WTC11 (cell line): ENCODE results near the gene LAMA2. TPM values are rescaled to one million over a fixed set of nuclear protein-coding genes. Genes with fewer than 3 reads are reported as not detected.

Source experiments
- ATAC-seq: fragments of 200-7000 bp; cut with Tn5 transposase; 2 replicates; pipeline ENCODE4 v1.10.0; 2021; ENCODE audit warnings: mild to moderate bottlenecking, moderate library complexity
- CTCF ChIA-PET: fragments of 300-600 bp; sonication (Branson Sonifier 250); formaldehyde crosslinking; loops from one replicate; lab custom pipeline; 2021; ENCODE audit warnings: antibody characterized with exemption; lab: Charles Lee
- POLR2A ChIA-PET: fragments of 350-600 bp; sonication (Branson Sonifier 250); formaldehyde crosslinking; loops from one replicate; lab custom pipeline; 2021; ENCODE audit warnings: antibody characterized with exemption; lab: Charles Lee
- DNase-seq: peaks from one replicate; pipeline ENCODE4 v3.0.0; 2021; ENCODE audit warnings: low spot score
- H3K27ac Mint-ChIP-seq: 2 replicates; pipeline ENCODE4 v1.8.0; 2021; ENCODE audit warnings: mixed read lengths
- H3K27me3 Mint-ChIP-seq: 2 replicates; pipeline ENCODE4 v1.8.0; 2021; ENCODE audit warnings: low read depth, mild to moderate bottlenecking, moderate library complexity, mixed read lengths
- H3K36me3 Mint-ChIP-seq: 2 replicates; pipeline ENCODE4 v1.8.0; 2021; ENCODE audit warnings: mixed read lengths
- H3K4me1 Mint-ChIP-seq: 2 replicates; pipeline ENCODE4 v1.8.0; 2022; ENCODE audit warnings: mixed read lengths
- H3K4me3 Mint-ChIP-seq: 2 replicates; pipeline ENCODE4 v1.8.0; 2021; ENCODE audit warnings: mild to moderate bottlenecking, moderate library complexity, mixed read lengths
- H3K9me3 Mint-ChIP-seq: 2 replicates; pipeline ENCODE4 v1.8.0; 2021; ENCODE audit warnings: mixed read lengths
- ATF1 ChIP-seq: sonication (generic); formaldehyde crosslinking; IDR thresholded peaks from 2 replicates; pipeline ENCODE4 v1.8.1; 2023; ENCODE audit warnings: mild to moderate bottlenecking, moderate library complexity, missing genetic modification reagents
- CREM ChIP-seq: sonication (generic); formaldehyde crosslinking; IDR thresholded peaks from 2 replicates; pipeline ENCODE4 v1.8.1; 2022; ENCODE audit warnings: mild to moderate bottlenecking, missing genetic modification reagents, moderate library complexity
- ELF4 ChIP-seq: sonication (generic); formaldehyde crosslinking; IDR thresholded peaks from 2 replicates; pipeline ENCODE4 v1.8.1; 2022; ENCODE audit warnings: low read depth, mild to moderate bottlenecking, moderate library complexity, missing genetic modification reagents
- ERG ChIP-seq: fragments of 250-450 bp; sonication (Bioruptor Pico); IDR thresholded peaks from 2 replicates; pipeline ENCODE4 v1.8.0; 2021; ENCODE audit warnings: mild to moderate bottlenecking
- IRF1 ChIP-seq: sonication (generic); formaldehyde crosslinking; IDR thresholded peaks from 2 replicates; pipeline ENCODE4 v1.8.0; 2023; ENCODE audit warnings: missing genetic modification reagents
- JAZF1 ChIP-seq: fragments of 250-450 bp; sonication (Bioruptor Pico); IDR thresholded peaks from 2 replicates; pipeline ENCODE4 v1.9.0; 2021; ENCODE audit warnings: moderate library complexity, mild to moderate bottlenecking, inconsistent platforms
- MLX ChIP-seq: sonication (generic); formaldehyde crosslinking; IDR thresholded peaks from 2 replicates; pipeline ENCODE4 v1.8.1; 2023; ENCODE audit warnings: mild to moderate bottlenecking, missing genetic modification reagents, moderate library complexity
- MXD4 ChIP-seq: fragments of 250-450 bp; sonication (Bioruptor Pico); IDR thresholded peaks from 2 replicates; pipeline ENCODE4 v1.8.0; 2021; ENCODE audit warnings: mild to moderate bottlenecking, moderate library complexity, borderline replicate concordance
- NFATC4 ChIP-seq: fragments of 250-450 bp; sonication (Bioruptor Pico); IDR thresholded peaks from 2 replicates; pipeline ENCODE4 v1.9.0; 2021; ENCODE audit warnings: mild to moderate bottlenecking
- RORB ChIP-seq: fragments of 250-450 bp; sonication (Bioruptor Pico); IDR thresholded peaks from 2 replicates; pipeline ENCODE4 v1.9.0; 2021; ENCODE audit warnings: mild to moderate bottlenecking
- SMAD3 ChIP-seq: sonication (generic); formaldehyde crosslinking; IDR thresholded peaks from 2 replicates; pipeline ENCODE4 v1.8.0; 2022; ENCODE audit warnings: missing genetic modification reagents, mild to moderate bottlenecking, borderline replicate concordance
- SP1 ChIP-seq: sonication (generic); formaldehyde crosslinking; conservative IDR thresholded peaks from 2 replicates; pipeline ENCODE4 v1.8.1; 2022; ENCODE audit warnings: missing genetic modification reagents
- ZBTB21 ChIP-seq: sonication (generic); formaldehyde crosslinking; IDR thresholded peaks from 2 replicates; pipeline ENCODE4 v1.8.1; 2023; ENCODE audit warnings: mild to moderate bottlenecking, missing genetic modification reagents, borderline replicate concordance
- ZNF281 ChIP-seq: sonication (generic); formaldehyde crosslinking; IDR thresholded peaks from 2 replicates; pipeline ENCODE4 v1.8.0; 2023; ENCODE audit warnings: mild to moderate bottlenecking, missing genetic modification reagents
- ZNF671 ChIP-seq: fragments of 250-450 bp; sonication (Bioruptor Pico); IDR thresholded peaks from 2 replicates; pipeline ENCODE4 v1.8.0; 2021; ENCODE audit warnings: mild to moderate bottlenecking
- total RNA-seq: library from RNA; stranded (reverse); gene quantifications from 3 replicates; pipeline ENCODE4 v1.2.3, GENCODE V29; 2021
- TF ChIP-seq, protein P1 (sequence below): sonication (generic); formaldehyde crosslinking; IDR thresholded peaks from 2 replicates; pipeline ENCODE4 v1.8.0; 2022; ENCODE audit warnings: mild to moderate bottlenecking, missing genetic modification reagents
- TF ChIP-seq, protein P2 (sequence below): fragments of 250-450 bp; sonication (Bioruptor Pico); IDR thresholded peaks from 2 replicates; pipeline ENCODE4 v1.9.0; 2021; ENCODE audit warnings: mild to moderate bottlenecking, borderline replicate concordance

Gene LAMA2
- total RNA-seq, 1 experiment from 2014 or later, result 6.6 TPM

DNA sequence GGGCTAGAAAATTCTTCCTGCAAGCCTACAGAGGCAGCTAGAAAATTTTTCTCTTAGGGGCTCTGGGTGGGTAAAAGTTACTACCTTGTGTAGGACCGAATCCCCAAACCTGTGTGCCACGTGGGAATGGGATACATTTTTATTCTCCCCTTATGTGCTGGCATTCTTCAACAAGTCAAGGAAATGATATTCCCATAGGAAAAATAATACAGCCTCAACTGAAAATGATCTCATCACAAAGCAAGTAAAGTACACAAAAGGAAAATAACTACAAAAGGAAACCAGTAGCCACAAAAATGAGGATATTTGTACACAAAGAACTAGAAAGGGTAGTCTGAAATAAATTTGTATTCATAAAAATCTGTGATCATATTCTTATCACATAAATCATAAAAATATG is 298.1 kb downstream of the LAMA2 start (continued):
- TF ChIP-seq MLX, result no peak

DNA sequence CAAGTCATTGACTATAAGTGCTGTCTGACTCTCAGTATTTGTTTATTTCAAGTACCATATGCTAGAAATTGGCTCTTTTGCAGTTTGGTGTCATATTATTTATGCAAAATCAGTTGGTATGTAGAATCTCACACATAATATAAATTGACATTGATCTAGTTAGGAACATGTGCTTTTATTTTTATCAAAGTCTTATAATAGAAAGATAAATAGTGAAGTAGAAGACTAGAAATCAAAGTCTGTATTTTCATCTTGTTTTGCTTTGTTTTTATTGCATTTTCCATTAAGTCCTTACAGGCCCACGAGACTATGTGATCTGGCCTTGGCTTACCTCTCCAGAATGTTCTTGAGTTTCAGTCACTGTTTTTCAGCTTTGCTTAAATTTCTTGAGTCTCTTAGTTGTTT is 300.3 kb downstream of the LAMA2 start:
- H3K4me1 Mint-ChIP-seq, result peaks cover 12% of the 10 kb centered on the region
- DNase-seq (no peak), ATAC-seq (no peak)
- no peaks in the 10 kb centered on the region for H3K27me3 Mint-ChIP-seq
- no peaks in the 10 kb centered on the region for H3K36me3 Mint-ChIP-seq
- no peaks in the 10 kb centered on the region for H3K9me3 Mint-ChIP-seq
- no peak overlapping the region for H3K4me3 Mint-ChIP-seq
- H3K27ac Mint-ChIP-seq, result no peak overlapping the region
- ChIA-PET POLR2A (no interaction called here), CTCF (no interaction called here)
- TF ChIP-seq ELF4 (CRISPR knock-in tag), result no peak
- TF ChIP-seq CREM (CRISPR knock-in tag), result no peak
- no peak for TF ChIP-seq JAZF1 (CRISPR knock-in tag)
- no peak for TF ChIP-seq ZNF281 (CRISPR knock-in tag)
- TF ChIP-seq IRF1 (CRISPR knock-in tag), result no peak
- TF ChIP-seq ZNF671 (CRISPR knock-in tag), result no peak
- TF ChIP-seq NFATC4 (CRISPR knock-in tag), result no peak
- no peak for TF ChIP-seq ATF1 (CRISPR knock-in tag)
- no peak for TF ChIP-seq ZBTB21 (CRISPR knock-in tag)
- no peak for TF ChIP-seq RORB (CRISPR knock-in tag)
- TF ChIP-seq MXD4, result no peak
- no peak for TF ChIP-seq SP1
- TF ChIP-seq ERG (CRISPR knock-in tag), result no peak
- TF ChIP-seq, protein P1, sequence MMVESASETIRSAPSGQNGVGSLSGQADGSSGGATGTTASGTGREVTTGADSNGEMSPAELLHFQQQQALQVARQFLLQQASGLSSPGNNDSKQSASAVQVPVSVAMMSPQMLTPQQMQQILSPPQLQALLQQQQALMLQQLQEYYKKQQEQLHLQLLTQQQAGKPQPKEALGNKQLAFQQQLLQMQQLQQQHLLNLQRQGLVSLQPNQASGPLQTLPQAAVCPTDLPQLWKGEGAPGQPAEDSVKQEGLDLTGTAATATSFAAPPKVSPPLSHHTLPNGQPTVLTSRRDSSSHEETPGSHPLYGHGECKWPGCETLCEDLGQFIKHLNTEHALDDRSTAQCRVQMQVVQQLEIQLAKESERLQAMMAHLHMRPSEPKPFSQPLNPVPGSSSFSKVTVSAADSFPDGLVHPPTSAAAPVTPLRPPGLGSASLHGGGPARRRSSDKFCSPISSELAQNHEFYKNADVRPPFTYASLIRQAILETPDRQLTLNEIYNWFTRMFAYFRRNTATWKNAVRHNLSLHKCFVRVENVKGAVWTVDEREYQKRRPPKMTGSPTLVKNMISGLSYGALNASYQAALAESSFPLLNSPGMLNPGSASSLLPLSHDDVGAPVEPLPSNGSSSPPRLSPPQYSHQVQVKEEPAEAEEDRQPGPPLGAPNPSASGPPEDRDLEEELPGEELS, result no peak
- no peak for TF ChIP-seq SMAD3 (CRISPR knock-in tag)
- TF ChIP-seq, protein P2, sequence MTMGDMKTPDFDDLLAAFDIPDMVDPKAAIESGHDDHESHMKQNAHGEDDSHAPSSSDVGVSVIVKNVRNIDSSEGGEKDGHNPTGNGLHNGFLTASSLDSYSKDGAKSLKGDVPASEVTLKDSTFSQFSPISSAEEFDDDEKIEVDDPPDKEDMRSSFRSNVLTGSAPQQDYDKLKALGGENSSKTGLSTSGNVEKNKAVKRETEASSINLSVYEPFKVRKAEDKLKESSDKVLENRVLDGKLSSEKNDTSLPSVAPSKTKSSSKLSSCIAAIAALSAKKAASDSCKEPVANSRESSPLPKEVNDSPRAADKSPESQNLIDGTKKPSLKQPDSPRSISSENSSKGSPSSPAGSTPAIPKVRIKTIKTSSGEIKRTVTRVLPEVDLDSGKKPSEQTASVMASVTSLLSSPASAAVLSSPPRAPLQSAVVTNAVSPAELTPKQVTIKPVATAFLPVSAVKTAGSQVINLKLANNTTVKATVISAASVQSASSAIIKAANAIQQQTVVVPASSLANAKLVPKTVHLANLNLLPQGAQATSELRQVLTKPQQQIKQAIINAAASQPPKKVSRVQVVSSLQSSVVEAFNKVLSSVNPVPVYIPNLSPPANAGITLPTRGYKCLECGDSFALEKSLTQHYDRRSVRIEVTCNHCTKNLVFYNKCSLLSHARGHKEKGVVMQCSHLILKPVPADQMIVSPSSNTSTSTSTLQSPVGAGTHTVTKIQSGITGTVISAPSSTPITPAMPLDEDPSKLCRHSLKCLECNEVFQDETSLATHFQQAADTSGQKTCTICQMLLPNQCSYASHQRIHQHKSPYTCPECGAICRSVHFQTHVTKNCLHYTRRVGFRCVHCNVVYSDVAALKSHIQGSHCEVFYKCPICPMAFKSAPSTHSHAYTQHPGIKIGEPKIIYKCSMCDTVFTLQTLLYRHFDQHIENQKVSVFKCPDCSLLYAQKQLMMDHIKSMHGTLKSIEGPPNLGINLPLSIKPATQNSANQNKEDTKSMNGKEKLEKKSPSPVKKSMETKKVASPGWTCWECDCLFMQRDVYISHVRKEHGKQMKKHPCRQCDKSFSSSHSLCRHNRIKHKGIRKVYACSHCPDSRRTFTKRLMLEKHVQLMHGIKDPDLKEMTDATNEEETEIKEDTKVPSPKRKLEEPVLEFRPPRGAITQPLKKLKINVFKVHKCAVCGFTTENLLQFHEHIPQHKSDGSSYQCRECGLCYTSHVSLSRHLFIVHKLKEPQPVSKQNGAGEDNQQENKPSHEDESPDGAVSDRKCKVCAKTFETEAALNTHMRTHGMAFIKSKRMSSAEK (CRISPR knock-in tag), result no peak
